Chondrocyte (in vitro differentiated cells): Measurements from ENCODE around the gene ASIC1. TPM values are rescaled to one million over a fixed set of nuclear protein-coding genes. Genes with fewer than 3 reads are reported as not detected.

ENCODE experiments used
- DNase-seq: peaks from one replicate; pipeline ENCODE4 v3.0.0; 2021; ENCODE audit warnings: mixed read lengths, low spot score
- H3K27ac Mint-ChIP-seq: one replicate; pipeline ENCODE4 v1.8.0; 2021; ENCODE audit warnings: mild to moderate bottlenecking, moderate library complexity, mixed read lengths; ENCODE audit not compliant: unreplicated experiment
- H3K27me3 Mint-ChIP-seq: 2 replicates; pipeline ENCODE4 v1.8.0; 2021; ENCODE audit warnings: low read depth, mixed read lengths
- H3K36me3 Mint-ChIP-seq: 2 replicates; pipeline ENCODE4 v1.8.0; 2021; ENCODE audit warnings: low read depth, mixed read lengths
- H3K4me1 Mint-ChIP-seq: 2 replicates; pipeline ENCODE4 v1.8.0; 2021; ENCODE audit warnings: low read depth, mild to moderate bottlenecking, mixed read lengths
- H3K4me3 Mint-ChIP-seq: one replicate; pipeline ENCODE4 v1.8.0; 2021; ENCODE audit warnings: mild to moderate bottlenecking, moderate library complexity, mixed read lengths; ENCODE audit not compliant: unreplicated experiment
- H3K9me3 Mint-ChIP-seq: 2 replicates; pipeline ENCODE4 v1.8.0; 2021; ENCODE audit warnings: low read depth, mixed read lengths
- total RNA-seq: library from RNA; stranded (reverse); gene quantifications from 3 replicates; pipeline ENCODE4 v1.2.1, GENCODE V29; 2021
- TF ChIP-seq, protein P1 (sequence below): fragments of 200-600 bp; sonication (generic); IDR thresholded peaks from 2 replicates; pipeline ENCODE4 v1.5.0; 2021; ENCODE audit warnings: antibody characterized with exemption, mild to moderate bottlenecking, moderate library complexity

The ASIC1 gene
- total RNA-seq, 1 donor from 2014 or later, result 3.9 TPM

DNA sequence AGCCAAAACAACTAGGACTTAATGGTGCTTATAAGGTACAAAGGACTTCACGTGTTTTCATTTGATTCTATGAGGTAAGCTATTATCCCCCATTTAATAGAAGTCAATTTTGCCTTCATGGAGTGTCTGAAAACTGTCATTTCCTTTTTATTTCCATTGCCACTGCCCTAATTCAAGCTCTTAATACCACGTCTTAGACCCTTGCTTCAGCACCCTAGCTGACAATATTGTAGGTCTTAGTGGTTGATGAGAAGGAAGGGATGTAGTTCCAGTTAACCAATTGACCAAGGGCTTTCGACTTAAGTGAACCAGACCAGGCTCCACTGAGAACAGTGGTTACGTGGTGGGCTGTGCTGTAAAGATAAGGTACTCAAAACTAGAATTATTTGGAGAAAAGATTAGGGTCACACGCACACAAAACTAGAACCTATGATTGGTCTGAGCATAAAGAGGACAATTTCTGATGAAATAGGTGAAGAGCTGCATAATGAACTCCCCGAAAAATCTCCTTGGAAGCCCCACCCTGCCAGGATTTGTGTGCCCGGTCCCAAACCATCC is 9.6 kb upstream of the ASIC1 start:
- no peak overlapping the region for H3K27ac Mint-ChIP-seq

DNA sequence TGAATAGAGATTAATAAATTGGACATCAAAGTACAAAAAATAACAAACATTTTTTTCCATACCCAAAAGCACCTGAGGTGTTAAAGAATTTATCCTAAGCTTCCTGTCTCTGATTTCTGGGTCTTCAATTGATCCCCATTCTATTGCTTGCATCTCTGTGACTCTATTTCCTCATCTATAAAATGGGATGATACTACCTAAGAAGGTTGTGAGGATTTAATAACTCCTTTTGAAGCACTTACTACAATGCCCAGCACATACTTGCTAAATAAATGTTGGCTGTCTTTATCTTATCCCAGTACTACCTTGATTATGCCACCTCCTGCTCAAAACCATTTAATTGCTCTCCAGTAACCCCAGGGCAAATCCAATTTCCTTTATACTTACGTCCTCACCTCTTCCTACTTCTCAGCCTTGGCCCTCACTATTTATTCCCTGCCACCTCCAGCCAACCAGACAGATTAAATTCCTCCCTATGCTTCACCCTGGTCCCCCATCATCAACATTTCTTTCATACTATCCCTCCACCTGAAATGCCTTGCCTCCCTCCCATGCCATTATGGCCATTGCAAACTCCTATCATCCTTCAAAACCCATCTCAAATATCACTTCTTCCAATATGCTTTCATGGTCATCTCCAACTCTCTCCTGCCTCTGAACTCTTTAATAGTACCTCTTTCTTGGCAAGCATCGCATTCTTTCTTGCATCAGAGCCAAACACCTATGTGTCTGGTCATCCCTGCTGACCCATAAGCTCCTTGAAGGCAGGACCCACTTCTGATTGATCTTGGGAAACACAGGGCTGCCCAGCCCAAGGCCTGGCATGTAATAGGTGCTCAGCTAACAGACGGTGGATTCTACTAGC is 7.9 kb upstream of the ASIC1 start:
- H3K27ac Mint-ChIP-seq, result no peak overlapping the region
- H3K36me3 Mint-ChIP-seq, result peaks cover 2% of the 10 kb centered on the region
- H3K4me3 Mint-ChIP-seq, result no peak overlapping the region
- peaks cover 38% of the 10 kb centered on the region for H3K27me3 Mint-ChIP-seq
- TF ChIP-seq, protein P1, sequence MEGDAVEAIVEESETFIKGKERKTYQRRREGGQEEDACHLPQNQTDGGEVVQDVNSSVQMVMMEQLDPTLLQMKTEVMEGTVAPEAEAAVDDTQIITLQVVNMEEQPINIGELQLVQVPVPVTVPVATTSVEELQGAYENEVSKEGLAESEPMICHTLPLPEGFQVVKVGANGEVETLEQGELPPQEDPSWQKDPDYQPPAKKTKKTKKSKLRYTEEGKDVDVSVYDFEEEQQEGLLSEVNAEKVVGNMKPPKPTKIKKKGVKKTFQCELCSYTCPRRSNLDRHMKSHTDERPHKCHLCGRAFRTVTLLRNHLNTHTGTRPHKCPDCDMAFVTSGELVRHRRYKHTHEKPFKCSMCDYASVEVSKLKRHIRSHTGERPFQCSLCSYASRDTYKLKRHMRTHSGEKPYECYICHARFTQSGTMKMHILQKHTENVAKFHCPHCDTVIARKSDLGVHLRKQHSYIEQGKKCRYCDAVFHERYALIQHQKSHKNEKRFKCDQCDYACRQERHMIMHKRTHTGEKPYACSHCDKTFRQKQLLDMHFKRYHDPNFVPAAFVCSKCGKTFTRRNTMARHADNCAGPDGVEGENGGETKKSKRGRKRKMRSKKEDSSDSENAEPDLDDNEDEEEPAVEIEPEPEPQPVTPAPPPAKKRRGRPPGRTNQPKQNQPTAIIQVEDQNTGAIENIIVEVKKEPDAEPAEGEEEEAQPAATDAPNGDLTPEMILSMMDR, result no peak
- no peak for DNase-seq
- no peaks in the 10 kb centered on the region for H3K9me3 Mint-ChIP-seq
- H3K4me1 Mint-ChIP-seq, result no peaks in the 10 kb centered on the region

More for the DNA sequence above, 9.6 kb upstream of the ASIC1 start:
- DNase-seq, result no peak
- Mint-ChIP-seq H3K4me1 (no peaks in the 10 kb centered on the region), H3K36me3 (peaks cover 2% of the 10 kb centered on the region), H3K4me3 (no peak overlapping the region), H3K27me3 (peaks cover 32% of the 10 kb centered on the region), H3K9me3 (no peaks in the 10 kb centered on the region)
- TF ChIP-seq, protein P1, result no peak

GRCh38 chr12:50050119-50050385 is 7.3 kb upstream of the ASIC1 start:
- Mint-ChIP-seq H3K9me3 (no peaks in the 10 kb centered on the region), H3K36me3 (peaks cover 2% of the 10 kb centered on the region), H3K4me1 (no peaks in the 10 kb centered on the region), H3K27me3 (peaks cover 38% of the 10 kb centered on the region), H3K27ac (no peak overlapping the region), H3K4me3 (no peak overlapping the region)
- TF ChIP-seq, protein P1, result no peak
- DNase-seq, result no peak

- peaks cover 2% of the 10 kb centered on the region for H3K36me3 Mint-ChIP-seq
- peak; percentile 37 for DNase-seq
- H3K27ac Mint-ChIP-seq, result no peak overlapping the region
- TF ChIP-seq, protein P1, result no peak
- no peak overlapping the region for H3K4me3 Mint-ChIP-seq
- H3K9me3 Mint-ChIP-seq, result no peaks in the 10 kb centered on the region
- H3K4me1 Mint-ChIP-seq, result no peaks in the 10 kb centered on the region
- peaks cover 38% of the 10 kb centered on the region for H3K27me3 Mint-ChIP-seq
Measured at GRCh38 chr12:50050410-50051098, 6.8 kb upstream of the ASIC1 start.

DNA sequence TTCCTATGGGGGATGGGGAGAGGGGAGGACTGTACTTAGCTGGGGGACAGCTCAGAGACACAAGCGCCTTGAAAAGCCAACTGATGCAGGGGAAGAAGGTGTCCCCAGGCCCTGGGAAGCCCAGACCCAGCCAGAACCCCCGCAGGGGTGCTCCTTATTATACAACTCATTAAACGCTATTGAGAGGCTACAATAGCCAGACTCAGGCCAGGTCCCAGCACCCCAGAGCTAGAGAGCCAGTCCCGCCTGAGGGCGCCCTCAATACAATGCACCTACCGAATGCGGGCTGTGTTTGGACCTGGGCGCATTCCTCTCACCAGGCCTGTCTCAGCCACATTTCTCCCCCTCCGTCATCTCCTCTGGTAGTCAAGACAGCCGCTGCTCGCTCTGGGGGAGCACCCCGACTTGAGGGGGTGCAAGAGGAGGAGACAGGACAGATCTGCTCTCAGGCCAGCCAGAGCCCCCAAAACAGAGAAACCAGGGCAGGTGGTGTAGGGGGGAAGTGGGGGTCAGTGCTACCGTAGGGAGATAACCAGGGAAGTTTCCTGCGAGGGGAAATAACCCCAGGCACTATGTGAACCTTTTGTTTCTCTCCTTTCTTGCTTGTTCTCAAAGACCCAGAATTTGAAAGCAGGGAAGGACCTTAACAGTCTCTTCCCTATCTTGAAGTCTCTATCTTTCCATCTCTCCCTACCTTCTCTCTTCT is 6.1 kb upstream of the ASIC1 start:
- no peak overlapping the region for H3K27ac Mint-ChIP-seq
- H3K4me3 Mint-ChIP-seq, result no peak overlapping the region
- no peaks in the 10 kb centered on the region for H3K9me3 Mint-ChIP-seq
- H3K27me3 Mint-ChIP-seq, result peaks cover 45% of the 10 kb centered on the region
- H3K36me3 Mint-ChIP-seq, result peaks cover 2% of the 10 kb centered on the region
- H3K4me1 Mint-ChIP-seq, result peaks cover 7% of the 10 kb centered on the region
- TF ChIP-seq, protein P1, result no peak
- peak; percentile 54 for DNase-seq
